ENCODE measurements around the gene PLXNC1.
"Not testable (repeated sequence)": the region's sequence is repeated elsewhere in the genome, so short reads cannot be mapped to it uniquely, and the experiment has no call there.

Gene PLXNC1

DNA sequence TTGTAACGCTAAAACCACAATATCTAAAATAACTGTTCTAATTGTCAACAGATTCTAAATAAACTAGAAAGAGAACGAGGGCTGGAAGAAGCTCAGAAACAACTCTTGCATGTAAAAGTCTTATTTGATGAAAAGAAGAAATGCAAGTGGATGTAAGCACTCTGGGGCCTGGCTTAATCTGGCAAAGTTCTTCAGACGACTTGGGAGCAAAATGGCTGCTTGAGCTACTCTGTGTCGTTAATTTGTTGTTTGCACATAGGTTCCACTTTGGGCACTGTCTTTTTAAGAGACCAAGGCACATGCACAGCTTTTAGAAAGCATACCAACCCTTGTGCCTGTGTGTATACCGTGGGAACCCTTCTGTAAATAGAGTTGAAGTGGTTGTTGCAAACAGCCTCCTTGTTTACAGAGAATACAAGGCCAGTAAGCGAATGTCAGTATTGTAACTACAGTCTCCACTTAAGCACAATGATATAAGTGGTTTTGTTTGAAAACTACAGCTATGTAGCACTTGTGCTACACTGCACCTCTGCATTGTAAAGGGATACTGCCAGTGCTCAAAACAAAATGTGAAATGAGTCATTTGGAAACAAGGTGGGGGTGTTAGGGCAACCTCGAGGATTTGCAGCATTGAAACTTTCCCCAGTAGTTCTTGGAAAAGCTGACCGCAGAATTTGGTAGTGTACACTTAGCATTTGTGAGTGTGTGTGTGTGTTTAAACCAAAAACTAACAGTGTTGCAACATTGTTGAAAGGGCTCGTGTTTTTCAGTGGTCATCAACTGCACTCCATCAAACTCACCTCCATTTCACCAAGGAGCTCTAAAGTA, 157.0 kb downstream of the PLXNC1 start:
- no peak for DNase-seq

DNA sequence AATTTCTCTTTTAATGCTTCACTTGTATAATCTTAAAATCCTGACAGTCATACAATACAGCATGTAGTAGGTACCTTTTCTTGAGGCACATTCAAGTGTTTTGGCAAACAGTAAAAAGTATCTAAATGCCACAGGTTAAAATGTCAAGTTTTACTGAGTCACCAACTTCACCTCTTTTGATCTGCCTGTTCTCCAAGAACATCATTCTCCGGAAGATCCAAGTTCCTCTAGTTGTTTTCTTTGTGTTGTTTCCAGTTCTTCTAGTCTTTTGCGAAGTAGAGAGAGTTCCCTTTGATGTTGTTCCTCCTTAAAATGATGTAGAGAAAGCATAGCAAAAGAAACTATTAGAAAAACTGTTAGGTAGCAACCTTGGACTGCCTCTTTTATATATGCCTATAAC, 160.2 kb downstream of the PLXNC1 start:
- no peak for DNase-seq

DNA sequence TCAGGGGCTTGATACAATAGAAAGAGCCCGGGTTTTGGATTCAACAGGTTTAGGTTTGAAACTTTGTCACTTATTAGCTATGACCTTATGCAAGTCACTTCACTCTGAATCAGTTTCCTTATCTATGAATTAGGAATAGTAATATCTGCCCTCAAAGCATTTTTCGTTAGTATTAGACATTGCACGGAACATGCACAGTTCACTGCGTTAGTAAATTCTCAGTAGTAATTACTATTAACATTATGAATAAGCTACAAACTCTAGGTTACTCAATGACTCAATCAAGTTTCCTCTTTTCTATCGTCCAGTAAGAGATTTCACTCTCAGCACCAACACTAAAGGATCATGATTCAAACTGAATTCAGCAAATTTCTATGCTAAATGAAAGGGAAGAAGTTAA, 161.0 kb downstream of the PLXNC1 start:
- no peak for DNase-seq

DNA sequence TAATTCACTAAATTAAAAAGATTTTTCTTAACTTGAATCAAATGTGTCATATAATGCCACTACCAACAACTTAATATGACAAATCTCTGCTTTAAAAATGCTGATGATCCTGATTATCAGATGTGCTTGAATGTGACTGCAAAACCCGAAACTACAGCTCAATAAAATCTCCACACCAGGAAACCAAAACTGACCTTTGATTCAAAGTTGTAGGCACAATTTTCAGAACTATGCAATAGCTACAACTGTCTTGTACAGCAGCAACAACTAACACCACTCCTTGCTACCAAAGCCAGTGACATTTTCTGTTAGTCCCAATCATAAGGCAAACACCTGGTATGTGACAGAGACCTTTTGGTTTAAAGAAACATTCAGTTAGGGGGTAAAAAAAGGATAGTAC, 164.0 kb downstream of the PLXNC1 start:
- DNase-seq: no peak

DNA sequence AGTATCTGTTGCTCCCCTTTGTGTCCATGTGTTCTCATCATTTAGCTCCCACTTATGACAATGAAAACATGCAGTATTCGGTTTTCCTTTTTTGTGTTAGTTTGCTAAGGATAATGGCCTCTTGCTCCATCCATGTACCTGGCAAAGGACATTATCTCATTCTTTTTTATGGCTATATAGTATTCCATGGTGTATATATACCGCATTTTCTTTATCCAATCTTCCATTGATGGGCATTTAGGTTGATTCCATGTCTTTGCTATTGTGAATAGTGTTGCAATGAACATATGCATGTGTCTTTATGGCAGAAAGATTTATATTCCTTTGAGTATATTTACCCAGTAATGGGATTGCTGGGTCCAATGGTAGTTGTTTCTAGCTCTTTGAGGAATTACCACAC, 168.2 kb downstream of the PLXNC1 start:
- DNase-seq: not testable (repeated sequence)

DNA sequence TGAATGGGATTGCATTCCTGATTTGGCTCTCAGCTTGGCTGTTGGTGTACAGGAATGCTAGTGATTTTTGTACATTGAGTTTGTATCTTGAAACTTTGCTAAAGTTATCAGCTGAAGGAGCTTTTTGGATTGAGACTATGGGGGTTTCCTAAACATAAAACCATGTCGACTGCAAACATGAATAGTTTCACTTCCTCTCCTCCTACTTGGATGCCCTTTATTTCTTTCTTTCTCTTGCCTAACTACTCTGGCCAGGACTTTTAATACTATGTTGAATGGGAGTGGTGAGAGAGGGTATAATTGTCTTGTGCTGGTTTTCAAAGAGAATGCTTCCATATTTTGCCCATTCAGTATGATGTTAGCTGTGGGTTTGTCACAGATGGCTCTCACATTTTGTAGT, 169.8 kb downstream of the PLXNC1 start:
- no peak for DNase-seq

DNA sequence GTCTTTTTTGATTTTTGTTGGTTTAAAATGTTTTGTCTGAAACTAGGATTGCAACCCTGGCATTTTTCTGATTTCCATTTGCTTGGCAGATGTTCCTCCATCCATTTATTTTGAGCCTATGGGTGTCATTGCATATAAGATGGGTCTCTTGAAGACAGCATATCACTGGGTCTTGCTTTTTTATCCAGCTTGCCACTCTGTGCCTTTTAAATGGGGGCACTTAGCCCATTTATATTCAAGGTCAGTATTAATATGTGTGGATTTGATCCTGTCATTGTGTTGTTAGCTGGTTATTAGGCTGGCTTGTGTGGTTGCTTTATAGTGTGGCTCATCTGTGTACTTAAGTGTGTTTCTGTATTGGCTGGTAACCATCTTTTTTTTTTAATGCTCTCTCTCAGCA, 171.7 kb downstream of the PLXNC1 start:
- no peak for DNase-seq

DNA sequence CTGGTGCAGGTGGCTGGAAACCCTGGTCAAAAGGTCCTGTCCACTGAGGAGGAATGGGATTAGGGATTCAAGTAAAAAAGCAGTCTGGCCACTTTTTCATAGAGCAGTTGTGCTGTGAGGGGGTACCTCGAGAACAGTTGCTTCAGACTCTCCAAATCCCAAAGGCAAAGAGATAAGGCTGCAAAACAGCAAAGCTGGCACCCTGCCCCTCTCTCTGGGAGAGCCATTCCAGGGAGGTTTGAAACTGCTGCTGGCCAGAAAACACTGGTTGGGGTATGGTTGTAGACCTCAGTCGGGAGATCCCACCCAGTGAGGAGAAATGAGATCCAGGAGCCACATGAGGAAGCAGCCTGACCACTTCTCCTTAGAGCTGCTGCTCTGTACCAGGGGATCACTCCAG, 174.0 kb downstream of the PLXNC1 start:
- no peak for DNase-seq

DNA sequence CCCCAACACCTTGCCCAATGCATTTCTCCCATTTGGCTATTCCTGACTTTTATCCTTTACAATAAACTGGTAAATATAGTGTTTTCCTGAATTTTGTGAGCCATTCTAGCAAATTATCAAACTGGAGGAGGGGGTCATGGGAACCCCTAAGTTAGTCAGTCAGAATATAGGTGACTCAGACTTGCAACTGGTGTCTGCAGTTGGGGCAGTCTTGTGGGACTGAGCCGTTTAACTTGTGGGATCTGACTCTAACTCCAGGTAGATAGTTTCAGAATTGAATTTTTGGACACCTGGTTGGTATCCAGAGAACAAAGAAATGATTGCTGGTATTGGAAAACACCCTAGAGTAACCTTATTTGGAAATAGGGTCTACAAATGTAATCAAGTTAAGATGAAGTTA, 177.9 kb downstream of the PLXNC1 start:
- DNase-seq: no peak

DNA sequence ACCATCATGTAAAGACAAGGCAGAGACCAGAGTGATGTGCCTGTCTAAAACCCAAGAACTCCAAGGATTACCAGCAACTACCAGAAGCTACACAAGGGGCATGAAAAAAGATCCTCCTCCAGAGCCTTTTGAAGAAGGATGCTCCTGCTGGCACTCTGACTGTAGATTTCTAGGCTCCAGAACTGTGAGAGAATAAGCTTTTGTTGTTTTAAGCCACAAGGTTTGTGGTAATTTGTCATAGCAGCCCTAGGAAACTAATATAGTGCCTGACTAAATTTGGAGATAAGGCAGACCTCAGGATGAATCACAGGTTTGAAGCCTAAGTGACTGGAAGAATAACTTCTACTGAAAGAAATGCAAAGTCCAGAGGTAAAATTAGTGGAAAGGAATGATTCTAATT, 178.3 kb downstream of the PLXNC1 start:
- DNase-seq: no peak

DNA sequence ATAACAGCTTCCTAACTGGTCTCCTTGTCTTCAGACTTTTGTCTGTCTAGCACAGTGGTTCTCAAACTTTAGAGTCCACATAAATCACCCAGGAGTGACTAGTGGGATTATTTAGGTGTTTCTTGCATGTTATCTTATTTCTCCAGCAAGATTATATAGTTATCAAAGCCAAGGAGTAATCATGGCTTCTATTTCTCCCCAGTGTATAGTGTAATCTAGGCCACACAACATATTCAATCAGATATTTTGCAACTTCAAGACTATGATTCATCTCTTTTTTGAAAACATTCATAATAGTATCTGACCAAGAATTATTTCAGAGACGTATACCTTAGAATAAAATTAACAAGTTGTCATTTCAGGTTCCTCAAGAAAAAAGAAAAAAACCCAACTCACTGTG, 179.4 kb downstream of the PLXNC1 start:
- no peak for DNase-seq

DNA sequence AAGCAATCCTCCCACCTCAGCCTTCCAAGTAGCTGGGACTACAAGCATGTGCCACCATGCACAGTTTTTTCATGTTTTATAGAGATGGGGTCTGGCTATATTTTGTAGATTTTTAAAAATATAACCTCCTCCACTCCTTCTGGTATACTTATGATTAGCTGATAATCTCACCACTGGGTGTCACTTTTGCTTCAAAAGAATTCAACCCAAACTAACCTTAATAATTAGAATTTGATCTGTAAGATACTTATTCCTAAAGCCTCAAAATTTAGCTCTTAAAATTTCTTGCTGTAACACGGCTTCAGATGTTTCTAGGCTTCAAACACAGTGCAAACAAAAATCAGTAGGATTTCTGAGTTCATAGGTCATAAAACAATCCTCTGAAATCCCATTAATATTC, 181.0 kb downstream of the PLXNC1 start:
- peak; percentile 31 for DNase-seq

DNA sequence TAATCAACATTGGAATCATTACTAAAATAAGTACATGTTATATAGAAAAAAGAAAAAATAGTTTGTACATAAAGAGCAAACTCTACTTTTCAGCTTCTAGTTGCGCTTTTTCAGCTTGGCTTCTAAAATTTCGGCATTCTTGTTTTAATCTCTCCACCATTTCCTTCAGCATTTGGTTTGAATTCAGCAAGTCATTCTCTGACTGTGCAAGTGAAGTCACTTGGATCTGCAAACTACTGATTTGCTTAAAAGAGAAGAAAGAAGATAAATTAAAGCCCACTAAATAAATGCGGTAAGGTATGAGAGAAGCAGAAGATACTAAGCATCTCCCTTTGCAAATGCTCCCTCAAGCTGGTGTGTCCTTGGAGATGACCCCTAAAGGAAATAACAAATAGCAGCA, 185.0 kb downstream of the PLXNC1 start:
- peak; percentile 17 for DNase-seq

DNA sequence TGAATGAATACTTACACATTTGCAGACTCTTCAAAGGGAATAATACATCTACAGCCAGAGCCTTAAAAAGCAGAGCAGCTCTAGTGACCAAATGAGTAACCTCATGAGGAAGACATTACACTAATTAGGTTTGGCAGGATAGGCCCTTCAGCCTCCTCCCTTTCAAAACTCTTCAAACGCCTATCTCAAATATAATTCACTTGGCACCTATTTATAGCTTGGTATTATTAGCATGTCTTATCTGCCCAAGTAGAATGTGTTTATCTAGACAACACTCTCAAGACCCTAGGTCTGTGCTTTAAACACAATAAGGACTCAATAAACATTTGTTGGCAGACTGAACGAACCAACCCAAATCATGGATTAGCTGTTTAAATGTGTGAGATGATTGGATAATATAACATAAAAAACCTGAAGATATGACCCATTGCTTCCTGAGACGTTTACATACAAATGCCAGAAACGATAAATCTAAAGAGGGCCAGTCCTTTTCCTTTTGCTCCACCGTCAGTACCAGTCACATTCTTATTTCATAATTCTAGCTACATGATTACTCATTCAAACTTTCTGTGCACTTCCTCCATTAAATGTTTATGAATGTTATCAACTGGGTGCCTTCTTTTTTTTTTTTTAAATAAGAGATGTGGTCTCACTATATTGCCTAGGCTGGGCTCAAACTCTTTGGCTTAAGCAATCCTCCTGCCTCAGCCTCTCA, 188.0 kb downstream of the PLXNC1 start:
- DNase-seq: peak; percentile 11

DNA sequence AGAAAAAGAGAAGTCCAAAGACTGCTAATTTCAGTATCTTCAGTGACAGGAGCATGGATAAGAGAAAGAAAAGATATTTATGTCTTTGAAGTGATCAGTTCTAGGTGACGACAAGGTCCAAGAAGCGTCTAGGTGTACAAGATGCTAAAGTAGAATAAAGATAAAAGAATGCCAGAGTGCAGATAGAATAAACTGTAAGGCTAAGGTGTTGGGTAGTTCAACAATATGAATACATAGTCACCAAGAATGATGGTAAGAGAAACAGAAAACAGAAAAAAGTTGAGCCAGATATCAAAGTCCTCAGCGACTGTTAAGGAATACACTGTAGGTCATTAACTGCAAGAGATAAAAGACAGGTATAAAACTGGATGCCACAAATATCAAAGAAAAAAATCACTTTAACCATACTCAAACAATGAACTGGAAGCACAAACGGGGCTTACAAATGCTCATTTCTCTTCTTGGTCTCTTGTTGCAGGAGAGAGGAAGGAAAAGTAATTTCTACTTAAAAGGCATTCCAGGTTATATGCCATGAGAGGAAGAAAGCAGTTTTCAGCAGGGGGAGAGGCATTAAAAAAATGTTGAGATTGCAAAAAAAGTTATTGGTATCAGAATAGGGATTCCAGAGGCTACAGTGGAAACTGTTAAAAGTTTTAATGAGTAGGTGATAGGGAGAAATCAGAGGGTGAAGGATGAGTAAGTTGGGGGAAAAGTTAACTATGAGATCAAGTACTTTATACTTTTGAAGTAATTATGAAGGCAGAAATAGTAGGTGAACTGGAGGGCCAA, 189.8 kb downstream of the PLXNC1 start:
- DNase-seq: no peak

DNA sequence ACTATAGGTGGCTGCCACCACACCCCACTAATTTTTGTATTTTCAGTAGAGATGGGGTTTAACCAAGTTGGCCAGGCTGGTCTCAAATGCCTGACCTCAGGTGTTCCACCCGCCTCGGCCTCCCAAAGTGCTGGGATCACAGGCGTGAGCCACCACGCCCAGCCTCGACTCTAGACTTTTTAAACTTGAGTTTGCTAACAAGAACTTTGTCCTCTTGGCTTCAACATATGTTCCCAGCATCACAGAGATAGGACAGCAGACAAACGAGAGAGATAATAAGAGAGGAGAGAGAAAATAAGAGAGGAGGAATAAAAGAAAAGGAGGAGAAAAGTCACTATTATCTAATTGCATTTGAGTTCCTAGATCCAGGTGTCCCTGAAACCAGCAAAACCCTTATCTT, 192.2 kb downstream of the PLXNC1 start:
- DNase-seq: no peak

DNA sequence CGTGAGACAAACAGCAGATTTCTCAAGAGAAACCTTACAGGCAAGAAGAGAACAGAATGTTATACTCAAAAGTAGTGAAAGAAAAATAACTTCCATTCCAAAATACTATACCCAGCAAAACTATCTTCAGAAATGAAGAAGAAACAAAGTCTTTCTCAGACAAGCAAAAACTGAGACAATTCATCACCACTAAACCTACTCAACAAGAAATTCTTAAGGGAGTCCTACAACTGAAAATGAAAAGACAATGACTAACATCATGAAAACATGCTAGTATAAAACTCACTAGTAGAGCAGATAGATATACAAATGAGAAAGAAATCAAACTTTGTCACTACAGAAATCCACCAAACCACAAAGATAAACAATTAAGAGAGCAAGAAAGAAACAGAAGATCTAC, 204.8 kb downstream of the PLXNC1 start:
- DNase-seq: no peak
